OCI-LY7 (cell line): ENCODE data around the gene DLEC1. TPM values are rescaled to one million over a fixed set of nuclear protein-coding genes. Genes with fewer than 3 reads are reported as not detected.
A peak's percentile ranks its signal among the peaks of the same experiment; 100 is the strongest.

ENCODE experiments used
- BruUV-seq: library from RNA; stranded (reverse); fragments of 400-500 nt; replicated peaks from 2 replicates; lab custom pipeline; 2021; lab: Mats Ljungman, UMichigan
- CTCF ChIA-PET: fragments of 300-600 bp; sonication (Branson Sonifier 250); formaldehyde crosslinking; loops from one replicate; lab custom pipeline; 2022; ENCODE audit warnings: antibody characterized with exemption; ENCODE audit not compliant: unreplicated experiment; lab: Charles Lee
- POLR2A ChIA-PET: fragments of 300-600 bp; sonication (Branson Sonifier 250); formaldehyde crosslinking; loops from one replicate; lab custom pipeline; 2022; ENCODE audit warnings: antibody characterized with exemption; lab: Charles Lee
- DNase-seq: peaks from one replicate; pipeline ENCODE4 v3.0.0-alpha.2; 2015; ENCODE audit warnings: low spot score
- H2AFZ ChIP-seq: fragments of 200-600 bp; sonication (generic), shearing (Covaris generic); 2 replicates; pipeline ENCODE4 v1.6.1; 2014; ENCODE audit warnings: mild to moderate bottlenecking, antibody characterized with exemption, low read length, moderate library complexity
- H3K27ac ChIP-seq: fragments of 200-600 bp; sonication (generic); 2 replicates; pipeline ENCODE4 v1.5.1; 2014; ENCODE audit warnings: mixed run types, low read depth, mild to moderate bottlenecking, moderate library complexity, low read length, inconsistent platforms; ENCODE audit not compliant: poor library complexity, severe bottlenecking
- H3K36me3 ChIP-seq: fragments of 200-600 bp; sonication (generic); 2 replicates; pipeline ENCODE4 v1.6.1; 2014; ENCODE audit warnings: mild to moderate bottlenecking, antibody characterized with exemption, low read length, moderate library complexity, mixed read lengths; ENCODE audit not compliant: insufficient read depth
- H3K4me1 ChIP-seq: fragments of 200-600 bp; sonication (generic); 2 replicates; pipeline ENCODE4 v1.5.1; 2014; ENCODE audit warnings: mild to moderate bottlenecking, low read length; ENCODE audit not compliant: insufficient read depth, poor library complexity, severe bottlenecking
- H3K4me2 ChIP-seq: fragments of 200-600 bp; sonication (generic); 2 replicates; pipeline ENCODE4 v1.6.1; 2014; ENCODE audit warnings: mild to moderate bottlenecking, low read length
- H3K4me3 ChIP-seq: fragments of 200-600 bp; sonication (generic); 2 replicates; pipeline ENCODE4 v1.5.1; 2014; ENCODE audit warnings: mild to moderate bottlenecking, low read depth, low read length; ENCODE audit not compliant: poor library complexity, severe bottlenecking
- H3K79me2 ChIP-seq: fragments of 200-600 bp; sonication (generic); 2 replicates; pipeline ENCODE4 v1.6.1; 2016; ENCODE audit warnings: low read depth, mild to moderate bottlenecking, low read length, moderate library complexity, mixed read lengths; ENCODE audit not compliant: insufficient read depth
- H3K9me2 ChIP-seq: fragments of 200-600 bp; sonication (generic); 2 replicates; pipeline ENCODE4 v1.6.1; 2016; ENCODE audit warnings: mild to moderate bottlenecking, low read length, mixed read lengths; ENCODE audit not compliant: insufficient read depth
- H3K9me3 ChIP-seq: fragments of 200-600 bp; sonication (generic); 2 replicates; pipeline ENCODE4 v1.6.1; 2014; ENCODE audit warnings: mild to moderate bottlenecking, mixed run types, low read length, mixed read lengths
- H4K20me1 ChIP-seq: fragments of 200-600 bp; sonication (generic); 2 replicates; pipeline ENCODE4 v1.6.1; 2014; ENCODE audit warnings: mild to moderate bottlenecking, antibody characterized with exemption, low read length, moderate library complexity, mixed read lengths; ENCODE audit not compliant: insufficient read depth
- CTCF ChIP-seq: fragments of 200-600 bp; sonication (generic); conservative IDR thresholded peaks from 2 replicates; pipeline ENCODE4 v1.5.1; 2014; ENCODE audit warnings: mild to moderate bottlenecking, antibody characterized with exemption, low read length, moderate library complexity, mixed read lengths
- EZH2phosphoT487 ChIP-seq: fragments of 200-600 bp; sonication (generic); IDR thresholded peaks from 2 replicates; pipeline ENCODE4 v1.6.1; 2018; ENCODE audit warnings: low read depth, borderline replicate concordance, mild to moderate bottlenecking, mixed run types, antibody characterized with exemption, low read length, moderate library complexity, mixed read lengths
- intact Hi-C: fragments of 100-400 bp; cut with micrococcal nuclease; formaldehyde crosslinking; loops from one replicate; pipeline ENCODE4 v1.10.0; 2022; ENCODE audit not compliant: unreplicated experiment
- total RNA-seq, 2 experiments: library from RNA; depleted of rRNA in 1 of 2; stranded (reverse); fragments of >200 nt in 1 of 2; shearing (Covaris generic) in 1 of 2; gene quantifications; 2 replicates each; pipeline ENCODE4 v1.2.3, GENCODE V29; 2014 to 2022

The DLEC1 gene
- total RNA-seq, 2 experiments from 2014 or later, result 0.13 TPM; not detected in 1

- ChIA-PET CTCF (no interaction called here), POLR2A (interaction anchor here (0.6 to 5.0 kb wide), 5 partner anchors 10 to 44 kb away, joined by 3 to 42 read pairs (median 9); partner anchors contain the start of genes ACAA1 and MYD88)
- BruUV-seq, result no TSS peak
- DNase-seq, result peak; percentile 46
- no peak for TF ChIP-seq EZH2phosphoT487
- TF ChIP-seq CTCF, result 0 out of 2 replicates have a peak, but pooled peaks have one; percentile 22
- Histone ChIP-seq H3K27ac (no peak overlapping the region), H2AFZ (no peak overlapping the region), H3K79me2 (peaks cover 28% of the 10 kb centered on the region), H3K9me3 (no peaks in the 10 kb centered on the region), H3K4me2 (peak overlapping the region; percentile 86; the same call in 1 of the 2 replicates), H3K36me3 (no peaks in the 10 kb centered on the region; the same call in 1 of the 2 replicates), H4K20me1 (peaks cover 15% of the 10 kb centered on the region; the same call in 1 of the 2 replicates), H3K9me2 (no peaks in the 10 kb centered on the region), H3K4me3 (no peak overlapping the region), H3K4me1 (peaks cover 27% of the 10 kb centered on the region)
- intact Hi-C loops, result no loop called here
These were observed 124.3 kb downstream of the DLEC1 start for GRCh38 chr3:38163117-38163840.

- TSS peak; percentile 93 for BruUV-seq
- no peaks in the 10 kb centered on the region for H3K9me2 ChIP-seq
- DNase-seq, result no peak
- peaks cover 36% of the 10 kb centered on the region for H3K79me2 ChIP-seq
- peaks cover 4% of the 10 kb centered on the region for H3K36me3 ChIP-seq
- H4K20me1 ChIP-seq, result peaks cover 20% of the 10 kb centered on the region; the same call in 1 of the 2 replicates
- TF ChIP-seq CTCF, result no peak
- TF ChIP-seq EZH2phosphoT487, result no peak
- H3K27ac ChIP-seq, result peak overlapping the region; percentile 65
- no peaks in the 10 kb centered on the region for H3K9me3 ChIP-seq
- intact Hi-C loops, result no loop called here
- ChIA-PET POLR2A (interaction anchor here (0.6 to 5.0 kb wide), 7 partner anchors 8 to 28 kb away, joined by 3 to 42 read pairs (median 6); partner anchors contain the start of genes ACAA1 and MYD88), CTCF (interaction anchor here (0.5 kb wide), 1 partner anchor 27 kb away, joined by 6 read pairs; no protein-coding TSS in a partner anchor)
- H3K4me2 ChIP-seq, result peak overlapping the region; percentile 86
- peaks cover 33% of the 10 kb centered on the region for H3K4me1 ChIP-seq
- peak overlapping the region; percentile 91 for H3K4me3 ChIP-seq
- peak overlapping the region; percentile 95 for H2AFZ ChIP-seq
These were observed 125.0 kb downstream of the DLEC1 start for GRCh38 chr3:38163841-38164642.
